H9 (cell line): ENCODE measurements around the gene LSM4. TPM values are rescaled to one million over a fixed set of nuclear protein-coding genes. Genes with fewer than 3 reads are reported as not detected.
A peak's percentile ranks its signal among the peaks of the same experiment; 100 is the strongest.

ENCODE experiments used
- DNase-seq: peaks from one replicate; pipeline ENCODE4 v3.0.0-alpha.2; 2017
- H2AFZ ChIP-seq: one replicate; pipeline ENCODE4 v1.6.1; 2013; ENCODE audit warnings: mild to moderate bottlenecking, low read length, control low read depth, moderate library complexity
- H2AK5ac ChIP-seq: 2 replicates; pipeline ENCODE4 v1.6.1; 2013; ENCODE audit warnings: low read length, control low read depth, mixed read lengths; ENCODE audit not compliant: insufficient read length
- H2BK120ac ChIP-seq: one replicate; pipeline ENCODE4 v1.6.1; 2013; ENCODE audit warnings: low read depth, mild to moderate bottlenecking, low read length, control low read depth, inconsistent platforms; ENCODE audit not compliant: poor library complexity, severe bottlenecking
- H2BK12ac ChIP-seq: 2 replicates; pipeline ENCODE4 v1.6.1; 2013; ENCODE audit warnings: low read length, control low read depth, mixed read lengths, low read depth; ENCODE audit not compliant: insufficient read length
- H2BK15ac ChIP-seq: 2 replicates; pipeline ENCODE4 v1.6.1; 2013; ENCODE audit warnings: low read depth, low read length, control low read depth
- H2BK20ac ChIP-seq: one replicate; pipeline ENCODE4 v1.6.1; 2013; ENCODE audit warnings: low read depth, mild to moderate bottlenecking, low read length, control low read depth, inconsistent platforms; ENCODE audit not compliant: poor library complexity, severe bottlenecking
- H2BK5ac ChIP-seq: 2 replicates; pipeline ENCODE4 v1.6.1; 2013; ENCODE audit warnings: low read length, control low read depth, mixed read lengths; ENCODE audit not compliant: insufficient read length
- H3K14ac ChIP-seq: 2 replicates; pipeline ENCODE4 v1.6.1; 2013; ENCODE audit warnings: low read length, control low read depth; ENCODE audit not compliant: insufficient read depth
- H3K18ac ChIP-seq: 2 replicates; pipeline ENCODE4 v1.6.1; 2013; ENCODE audit warnings: low read depth, mild to moderate bottlenecking, mixed read lengths, low read length, control low read depth; ENCODE audit not compliant: insufficient read length
- H3K23ac ChIP-seq: 2 replicates; pipeline ENCODE4 v1.6.1; 2013; ENCODE audit warnings: low read length, control low read depth, mixed read lengths, low read depth; ENCODE audit not compliant: insufficient read length
- H3K23me2 ChIP-seq: 2 replicates; pipeline ENCODE4 v1.6.1; 2013; ENCODE audit warnings: low read depth, mild to moderate bottlenecking, mixed read lengths, low read length, control low read depth; ENCODE audit not compliant: insufficient read length, poor library complexity, severe bottlenecking
- H3K27ac ChIP-seq: 2 replicates; pipeline ENCODE4 v1.5.1; 2013; ENCODE audit warnings: low read length, control low read depth, mixed read lengths, low read depth; ENCODE audit not compliant: insufficient read length
- H3K27me3 ChIP-seq: 2 replicates; pipeline ENCODE4 v1.6.1; 2013; ENCODE audit warnings: low read length, control low read depth, inconsistent platforms; ENCODE audit not compliant: insufficient read depth
- H3K4ac ChIP-seq: 2 replicates; pipeline ENCODE4 v1.6.1; 2013; ENCODE audit warnings: low read depth, mild to moderate bottlenecking, control low read depth, inconsistent platforms, low read length, moderate library complexity
- H3K4me1 ChIP-seq: 2 replicates; pipeline ENCODE4 v1.6.1; 2013; ENCODE audit warnings: low read length, control low read depth, inconsistent platforms; ENCODE audit not compliant: insufficient read depth
- H3K4me2 ChIP-seq: 2 replicates; pipeline ENCODE4 v1.6.1; 2013; ENCODE audit warnings: low read length, control low read depth, mixed read lengths; ENCODE audit not compliant: insufficient read length, insufficient read depth
- H3K56ac ChIP-seq: 2 replicates; pipeline ENCODE4 v1.6.1; 2013; ENCODE audit warnings: low read depth, mild to moderate bottlenecking, mixed read lengths, low read length, control low read depth; ENCODE audit not compliant: insufficient read length
- H3K79me1 ChIP-seq: 2 replicates; pipeline ENCODE4 v1.6.1; 2013; ENCODE audit warnings: low read depth, mild to moderate bottlenecking, moderate library complexity, low read length, control low read depth, inconsistent platforms; ENCODE audit not compliant: insufficient read depth, poor library complexity, severe bottlenecking
- H3K79me2 ChIP-seq: 2 replicates; pipeline ENCODE4 v1.6.1; 2013; ENCODE audit warnings: low read length, control low read depth, inconsistent platforms; ENCODE audit not compliant: insufficient read depth
- H3K9ac ChIP-seq: 2 replicates; pipeline ENCODE4 v1.6.1; 2013; ENCODE audit warnings: low read length, control low read depth, mixed read lengths; ENCODE audit not compliant: insufficient read length; ENCODE audit errors: extremely low read depth
- H3K9me3 ChIP-seq: one replicate; pipeline ENCODE4 v1.6.1; 2013; ENCODE audit warnings: low read depth, low read length, inconsistent platforms; ENCODE audit not compliant: control insufficient read depth
- H3T11ph ChIP-seq: one replicate; pipeline ENCODE4 v1.6.1; 2013; ENCODE audit warnings: mild to moderate bottlenecking, low read length, control low read depth, inconsistent platforms
- H4K20me1 ChIP-seq: one replicate; pipeline ENCODE4 v1.6.1; 2013; ENCODE audit not compliant: control insufficient read depth, insufficient read length, insufficient read depth
- H4K5ac ChIP-seq: 2 replicates; pipeline ENCODE4 v1.6.1; 2013; ENCODE audit warnings: low read depth, mild to moderate bottlenecking, mixed read lengths, low read length, control low read depth; ENCODE audit not compliant: insufficient read length
- H4K8ac ChIP-seq: replicated peaks from 2 replicates; pipeline ENCODE4 v1.6.1; 2013; ENCODE audit warnings: low read length, control low read depth, mixed read lengths, low read depth; ENCODE audit not compliant: insufficient read length
- H4K91ac ChIP-seq: 2 replicates; pipeline ENCODE4 v1.6.1; 2013; ENCODE audit warnings: low read depth, mild to moderate bottlenecking, moderate library complexity, mixed read lengths, low read length, control low read depth; ENCODE audit not compliant: insufficient read length
- H3K27ac Mint-ChIP-seq, 3 experiments: 2 replicates in 2 of 3; 3 replicates in 1 of 3; pipeline ENCODE4 v1.8.0; 2020 to 2021; ENCODE audit warnings: mixed read lengths in 3 of 3, mild to moderate bottlenecking in 1 of 3, moderate library complexity in 1 of 3
- H3K27me3 Mint-ChIP-seq: 2 replicates; pipeline ENCODE4 v1.8.0; 2021; ENCODE audit warnings: low read depth, mild to moderate bottlenecking, moderate library complexity, mixed read lengths
- H3K36me3 Mint-ChIP-seq, 3 experiments: 2 replicates in 2 of 3; 3 replicates in 1 of 3; pipeline ENCODE4 v1.8.0; 2020 to 2021; ENCODE audit warnings: low read depth in 3 of 3, mixed read lengths in 3 of 3; ENCODE audit not compliant: insufficient read depth in 1 of 3
- H3K4me1 Mint-ChIP-seq, 2 experiments: 2 replicates each; pipeline ENCODE4 v1.8.0; 2020; ENCODE audit warnings: mixed read lengths in 2 of 2
- H3K4me3 Mint-ChIP-seq, 2 experiments: 2 replicates in 1 of 2; 3 replicates in 1 of 2; pipeline ENCODE4 v1.8.0; 2020 to 2021; ENCODE audit warnings: mild to moderate bottlenecking in 2 of 2, mixed read lengths in 2 of 2, moderate library complexity in 1 of 2
- H3K9me3 Mint-ChIP-seq, 2 experiments: 2 replicates in 1 of 2; 3 replicates in 1 of 2; pipeline ENCODE4 v1.8.0; 2020; ENCODE audit warnings: mild to moderate bottlenecking in 2 of 2, mixed read lengths in 2 of 2, moderate library complexity in 1 of 2
- CTCF ChIP-seq: fragments of 200-600 bp; sonication (generic); conservative IDR thresholded peaks from 3 replicates; pipeline ENCODE4 v1.8.0; 2021; ENCODE audit warnings: antibody characterized with exemption, mild to moderate bottlenecking
- WGBS: extraction: QIAGEN DNeasy Blood & Tissue Kit; methylation state at CpG from one replicate; pipeline ENCODE4 v1.1.7; 2013; ENCODE audit warnings: missing lambda C conversion rate, low lambda C conversion rate, mixed read lengths; ENCODE audit not compliant: insufficient read length; ENCODE audit errors: extremely low coverage; 5-methylcytosine and 5-hydroxymethylcytosine counted together
- total RNA-seq: library from RNA; stranded (reverse); gene quantifications from 2 replicates; pipeline ENCODE4 v1.2.1, GENCODE V29; 2021

LSM4 gene
- total RNA-seq, 1 experiment from 2014 or later, result 342 TPM

DNA sequence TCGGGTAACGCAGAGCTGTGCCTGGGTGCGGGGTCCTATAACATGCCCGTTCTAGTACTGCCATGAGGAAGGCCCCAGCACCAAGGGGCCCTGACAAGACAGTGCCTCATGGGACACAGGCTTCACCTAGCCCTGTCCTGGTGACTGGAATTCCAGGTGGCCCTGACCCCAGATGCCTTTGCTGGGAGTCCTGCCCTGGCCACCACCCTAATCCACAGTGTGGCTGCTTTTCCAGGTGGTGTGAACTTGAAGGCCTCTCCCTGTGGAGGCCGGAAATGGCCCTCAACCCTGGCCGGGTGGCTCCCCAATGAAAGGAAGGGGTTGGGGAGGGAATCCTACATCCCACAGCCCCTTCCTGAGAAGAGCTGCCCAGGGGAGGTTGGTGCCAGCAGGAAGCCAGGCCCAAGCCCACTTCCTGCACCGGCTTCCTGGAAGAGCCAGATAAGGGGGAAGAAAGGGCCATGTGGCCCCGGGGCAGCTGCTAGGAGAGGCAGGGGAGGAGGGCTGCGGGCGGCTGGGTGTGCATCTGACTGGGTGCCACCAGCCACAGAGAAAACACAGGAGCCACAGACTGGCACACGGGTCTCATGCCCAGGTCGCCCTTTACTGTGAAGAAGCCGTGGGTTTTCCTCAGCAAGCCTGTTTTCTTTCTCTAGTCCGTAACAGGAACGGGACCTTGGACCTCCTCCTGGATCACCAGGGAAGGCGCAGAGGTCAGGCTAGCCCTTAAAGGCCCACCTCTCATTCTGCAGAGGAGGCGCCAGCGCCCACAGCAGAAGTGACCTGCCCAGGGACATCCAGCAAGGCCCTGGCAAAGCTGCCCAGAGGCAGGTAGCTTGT, 4.7 kb downstream of the LSM4 start:
- no peak for DNase-seq

More for the DNA sequence above, 4.7 kb downstream of the LSM4 start:
- no peak overlapping the region for H3K27ac ChIP-seq
- peaks cover 25% of the 10 kb centered on the region; the same call in 1 of the 2 replicates for H3K79me2 ChIP-seq
- H3K9ac ChIP-seq, result no peak overlapping the region
- no peaks in the 10 kb centered on the region for H3K27me3 Mint-ChIP-seq
- peaks cover 8% of the 10 kb centered on the region; the same call in 1 of the 2 replicates for H3K4me1 ChIP-seq
- no peak overlapping the region for H4K91ac ChIP-seq
- H3K4ac ChIP-seq, result no peak overlapping the region
- no peak overlapping the region for H4K5ac ChIP-seq
- H2BK120ac ChIP-seq, result no peak overlapping the region
- H2BK15ac ChIP-seq, result no peak overlapping the region
- no peak overlapping the region for H3K4me2 ChIP-seq
- no peaks in the 10 kb centered on the region for H3K9me3 ChIP-seq
- no peaks in the 10 kb centered on the region for H3K27me3 ChIP-seq
- no CpG with 5 or more reads among the region's 18 CpGs for WGBS
- H3K79me1 ChIP-seq, result no peaks in the 10 kb centered on the region
- H2BK12ac ChIP-seq, result no peak overlapping the region
- H3K56ac ChIP-seq, result no peak overlapping the region
- no peak for TF ChIP-seq CTCF
- H3K36me3 Mint-ChIP-seq, result peaks cover 24 to 52% (median 44%) of the 10 kb centered on the region in 3 experiments
- H3K23ac ChIP-seq, result no peak overlapping the region
- no peaks in the 10 kb centered on the region for H4K20me1 ChIP-seq
- H2BK20ac ChIP-seq, result no peak overlapping the region
- H2AK5ac ChIP-seq, result no peak overlapping the region
- H3K27ac Mint-ChIP-seq, result peak overlapping the region; percentile 55 to 83 (median 75); a peak in 3 of 7 replicates
- H3K4me1 Mint-ChIP-seq, result peaks cover 13 to 23% of the 10 kb centered on the region in 2 experiments
- no peaks in the 10 kb centered on the region for H3K9me3 Mint-ChIP-seq
- H3T11ph ChIP-seq, result no peak overlapping the region
- peak overlapping the region in 1 of 2 experiments; percentile 38; a peak in 1 of 5 replicates for H3K4me3 Mint-ChIP-seq
- H3K23me2 ChIP-seq, result peaks cover 11% of the 10 kb centered on the region
- H2AFZ ChIP-seq, result no peak overlapping the region
- no peak overlapping the region for H3K18ac ChIP-seq
- no peak overlapping the region for H4K8ac ChIP-seq
- no peak overlapping the region; the same call in 1 of the 2 replicates for H3K14ac ChIP-seq
- no peak overlapping the region for H2BK5ac ChIP-seq
